NCI-H226 (cell line): ENCODE measurements around the gene KCNK16.

ENCODE experiments used
- DNase-seq: peaks from one replicate; pipeline ENCODE4 v3.0.0-alpha.2; 2015

The KCNK16 gene

GRCh38 chr6:39341352-39341751, 18.9 kb upstream of the KCNK16 start:
- no peak for DNase-seq

- DNase-seq, result no peak
Observed at GRCh38 chr6:39339868-39340550, 17.5 kb upstream of the KCNK16 start.

GRCh38 chr6:39339096-39339867, 16.8 kb upstream of the KCNK16 start:
- no peak for DNase-seq

- DNase-seq, result no peak
Observed at GRCh38 chr6:39338397-39338796, 15.9 kb upstream of the KCNK16 start.

GRCh38 chr6:39335780-39336545, 13.5 kb upstream of the KCNK16 start:
- no peak for DNase-seq

GRCh38 chr6:39333644-39334438, 11.3 kb upstream of the KCNK16 start:
- DNase-seq, result no peak

GRCh38 chr6:39330476-39330875, 8.0 kb upstream of the KCNK16 start:
- no peak for DNase-seq

GRCh38 chr6:39330057-39330456, 7.6 kb upstream of the KCNK16 start:
- no peak for DNase-seq

- no peak for DNase-seq
Observed at GRCh38 chr6:39328066-39328465, 5.6 kb upstream of the KCNK16 start.

GRCh38 chr6:39327507-39327906, 5.0 kb upstream of the KCNK16 start:
- no peak for DNase-seq

- DNase-seq, result no peak
Observed at GRCh38 chr6:39321761-39322160, 741 bp downstream of the KCNK16 start.

GRCh38 chr6:39320363-39320984, 2.0 kb downstream of the KCNK16 start:
- no peak for DNase-seq

GRCh38 chr6:39319621-39320362, 2.7 kb downstream of the KCNK16 start:
- DNase-seq, result no peak

- DNase-seq, result no peak
Observed at GRCh38 chr6:39317256-39317655, 5.2 kb downstream of the KCNK16 start.

GRCh38 chr6:39314273-39314795, 8.2 kb downstream of the KCNK16 start, which contains the start of gene KCNK17:
TSS of gene KCNK17 (minus strand) at chr6:39314419. CDS start at chr6:39314320, 99 bp downstream.
- DNase-seq, result no peak

- DNase-seq, result no peak
Observed at GRCh38 chr6:39313526-39314272, 8.8 kb downstream of the KCNK16 start.

- DNase-seq, result no peak
Observed at GRCh38 chr6:39312912-39313525, 9.5 kb downstream of the KCNK16 start.

GRCh38 chr6:39310542-39310941, 12.0 kb downstream of the KCNK16 start:
- no peak for DNase-seq

- peak; percentile 54 for DNase-seq
Observed at GRCh38 chr6:39309942-39310531, 12.5 kb downstream of the KCNK16 start.

- DNase-seq, result no peak
Observed at GRCh38 chr6:39307462-39307861, 15.0 kb downstream of the KCNK16 start.
